HFF-Myc (cell line): ENCODE data around the gene SPTBN2.
A peak's percentile ranks its signal among the peaks of the same experiment; 100 is the strongest.

Experiments used
- DNase-seq: peaks from one replicate; pipeline ENCODE4 v3.0.0-alpha.2; 2011; ENCODE audit warnings: low read depth; ENCODE audit errors: extremely low read depth
- H3K4me3 ChIP-seq: replicated peaks from 2 replicates; pipeline ENCODE4 v1.5.1; 2011; ENCODE audit warnings: low read depth, mild to moderate bottlenecking, control low read depth, low read length
- TF ChIP-seq, protein P1 (sequence below): IDR thresholded peaks from 2 replicates; pipeline ENCODE4 v1.5.1; 2012; ENCODE audit warnings: mild to moderate bottlenecking, low read depth, low read length, control low read depth; ENCODE audit errors: missing control alignments

SPTBN2 gene

DNA sequence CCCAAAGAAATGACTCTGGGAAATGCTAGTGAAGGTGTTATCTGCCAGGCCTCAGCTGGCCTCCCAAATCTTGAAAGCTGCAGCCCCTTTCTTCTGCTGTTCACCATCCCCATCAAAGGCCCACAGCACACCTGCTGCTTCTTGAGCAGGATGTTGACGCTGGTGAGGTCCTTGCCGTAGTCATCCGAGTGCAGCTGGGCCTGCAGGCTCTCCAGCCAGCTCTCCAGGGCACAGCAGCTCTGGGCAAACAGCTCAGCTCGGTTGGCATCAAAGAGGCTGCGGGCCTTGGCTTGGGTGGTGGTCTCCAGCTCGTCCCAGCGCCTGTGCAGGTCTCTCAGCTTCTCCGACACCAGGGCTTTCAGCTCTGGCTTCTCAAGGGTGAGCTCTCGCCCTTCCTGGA lies 32.9 kb downstream of the SPTBN2 start:
- no peak overlapping the region for H3K4me3 ChIP-seq
- DNase-seq: no peak
- TF ChIP-seq, protein P1, sequence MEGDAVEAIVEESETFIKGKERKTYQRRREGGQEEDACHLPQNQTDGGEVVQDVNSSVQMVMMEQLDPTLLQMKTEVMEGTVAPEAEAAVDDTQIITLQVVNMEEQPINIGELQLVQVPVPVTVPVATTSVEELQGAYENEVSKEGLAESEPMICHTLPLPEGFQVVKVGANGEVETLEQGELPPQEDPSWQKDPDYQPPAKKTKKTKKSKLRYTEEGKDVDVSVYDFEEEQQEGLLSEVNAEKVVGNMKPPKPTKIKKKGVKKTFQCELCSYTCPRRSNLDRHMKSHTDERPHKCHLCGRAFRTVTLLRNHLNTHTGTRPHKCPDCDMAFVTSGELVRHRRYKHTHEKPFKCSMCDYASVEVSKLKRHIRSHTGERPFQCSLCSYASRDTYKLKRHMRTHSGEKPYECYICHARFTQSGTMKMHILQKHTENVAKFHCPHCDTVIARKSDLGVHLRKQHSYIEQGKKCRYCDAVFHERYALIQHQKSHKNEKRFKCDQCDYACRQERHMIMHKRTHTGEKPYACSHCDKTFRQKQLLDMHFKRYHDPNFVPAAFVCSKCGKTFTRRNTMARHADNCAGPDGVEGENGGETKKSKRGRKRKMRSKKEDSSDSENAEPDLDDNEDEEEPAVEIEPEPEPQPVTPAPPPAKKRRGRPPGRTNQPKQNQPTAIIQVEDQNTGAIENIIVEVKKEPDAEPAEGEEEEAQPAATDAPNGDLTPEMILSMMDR: no peak

DNA sequence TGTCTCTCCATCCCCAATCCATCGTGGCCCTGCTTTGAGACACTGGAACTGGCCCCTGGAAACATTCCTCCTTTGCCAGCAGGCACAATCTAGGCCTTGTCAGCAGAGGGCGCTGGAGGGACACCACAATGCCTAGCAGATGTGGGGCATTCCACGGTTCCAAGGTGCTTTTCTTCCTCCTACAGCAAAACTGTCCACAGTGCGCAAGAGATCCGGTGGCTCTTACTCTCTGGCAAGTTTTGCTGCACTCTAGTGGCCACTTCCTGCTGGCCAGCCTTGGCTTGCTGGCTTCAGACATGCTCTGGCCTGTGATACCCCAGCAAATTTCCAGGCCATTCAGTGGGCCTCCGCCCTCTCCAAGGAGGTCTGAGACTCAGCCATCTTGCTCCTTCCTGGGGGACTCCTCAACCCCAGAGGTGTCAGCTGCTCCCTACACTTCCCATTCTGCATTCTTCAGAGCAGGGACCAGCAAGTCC lies 34.2 kb downstream of the SPTBN2 start:
- no peak overlapping the region for H3K4me3 ChIP-seq
- TF ChIP-seq, protein P1: peak; percentile 100
- DNase-seq: peak; percentile 96

DNA sequence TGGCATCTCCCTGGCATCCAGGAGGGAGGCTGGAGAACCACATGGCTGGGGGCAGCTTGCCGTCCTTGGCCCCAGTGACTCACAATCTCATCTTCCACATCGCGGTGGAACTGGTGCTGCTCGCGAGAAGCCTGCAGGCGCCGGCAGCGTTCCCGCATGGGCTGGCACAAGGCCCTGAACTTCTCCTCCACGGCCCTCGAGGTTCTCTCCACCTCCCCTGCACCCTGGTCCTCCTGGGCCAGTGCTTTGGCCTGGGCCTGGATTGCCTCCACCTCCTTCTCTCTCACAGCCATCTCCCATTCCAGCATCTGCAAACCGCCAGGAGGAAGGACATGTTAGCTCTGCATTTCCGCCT lies 35.0 kb downstream of the SPTBN2 start:
- no peak for DNase-seq
- no peak overlapping the region for H3K4me3 ChIP-seq
- TF ChIP-seq, protein P1: no peak

DNA sequence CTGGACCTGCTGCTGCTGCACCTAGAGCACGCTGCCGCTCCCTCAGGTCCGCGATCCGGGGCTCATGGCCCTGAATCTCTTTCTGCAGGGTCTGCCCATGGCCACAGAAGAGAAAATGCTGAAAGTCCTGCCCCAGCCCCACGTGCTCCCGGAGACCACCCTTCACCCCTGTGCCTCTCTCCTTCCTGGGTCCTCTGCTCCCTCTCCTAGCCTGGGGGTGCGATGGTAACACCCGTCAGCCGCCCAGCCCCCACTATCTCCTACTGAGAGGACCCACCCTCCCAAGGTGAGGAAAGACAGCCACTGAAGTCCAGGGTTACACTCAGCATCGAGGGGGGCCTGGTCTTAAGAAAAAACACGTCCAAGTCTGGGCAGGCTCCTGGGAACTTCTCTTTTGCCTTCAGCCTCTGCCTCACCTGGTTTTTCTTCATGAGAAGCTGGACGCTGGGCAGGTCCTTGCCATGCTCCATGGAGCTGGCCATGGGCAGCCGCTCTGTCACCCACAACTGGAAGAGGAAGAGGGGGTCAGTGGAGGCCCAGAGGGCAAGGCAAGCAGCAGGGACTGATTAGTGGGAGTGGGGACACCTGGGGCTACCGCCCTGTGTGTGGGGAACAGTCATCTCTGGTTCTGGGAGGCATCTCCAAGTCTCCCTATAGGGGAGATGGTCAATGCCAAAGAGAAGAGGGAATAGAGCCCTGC lies 35.5 kb downstream of the SPTBN2 start:
- H3K4me3 ChIP-seq: no peak overlapping the region
- TF ChIP-seq, protein P1: no peak
- no peak for DNase-seq

DNA sequence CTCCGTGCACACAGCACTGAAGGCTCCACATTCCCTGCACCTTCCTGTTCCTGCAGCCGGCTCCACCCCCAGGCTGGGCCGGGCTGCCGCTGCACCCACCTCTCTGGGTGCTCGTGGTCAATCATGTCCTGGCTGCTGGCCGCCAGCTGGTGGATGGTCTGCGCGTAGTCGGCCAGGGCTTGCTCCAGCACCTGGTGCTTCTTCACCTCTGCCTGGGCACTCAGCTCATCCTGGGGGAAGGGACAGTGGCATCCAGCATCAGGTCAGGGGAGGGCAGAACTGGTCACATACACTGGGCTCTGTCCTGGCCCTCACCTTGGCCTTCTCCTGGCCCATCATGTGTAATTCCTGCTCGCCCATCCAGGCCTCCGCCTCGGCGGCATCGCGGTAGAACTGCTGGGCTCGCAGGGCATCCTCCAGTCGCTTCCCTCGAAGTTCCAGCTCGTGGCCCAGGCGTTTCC lies 36.1 kb downstream of the SPTBN2 start:
- DNase-seq: no peak
- no peak overlapping the region for H3K4me3 ChIP-seq
- TF ChIP-seq, protein P1: no peak

DNA sequence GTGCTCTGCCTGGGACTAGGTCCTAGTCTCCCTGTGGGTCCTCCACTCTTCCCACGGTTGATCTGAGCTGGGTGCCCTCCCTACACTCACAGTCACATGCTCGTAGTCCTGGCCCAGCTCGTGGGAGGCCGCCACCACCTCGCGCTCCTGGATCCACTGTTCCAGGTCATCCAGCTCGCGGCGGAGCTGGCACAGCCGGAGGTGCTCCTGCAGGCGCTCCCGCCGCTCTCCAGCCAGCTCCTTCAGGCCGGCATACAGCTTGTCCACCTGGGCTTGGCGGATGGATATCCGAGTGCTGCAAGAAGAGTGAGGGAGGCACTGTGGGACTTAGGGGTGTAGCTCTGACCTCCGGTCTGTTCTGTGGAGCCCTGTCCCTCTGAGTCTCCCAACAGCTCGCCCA lies 36.6 kb downstream of the SPTBN2 start:
- no peak for DNase-seq
- TF ChIP-seq, protein P1: no peak
- no peak overlapping the region for H3K4me3 ChIP-seq

DNA sequence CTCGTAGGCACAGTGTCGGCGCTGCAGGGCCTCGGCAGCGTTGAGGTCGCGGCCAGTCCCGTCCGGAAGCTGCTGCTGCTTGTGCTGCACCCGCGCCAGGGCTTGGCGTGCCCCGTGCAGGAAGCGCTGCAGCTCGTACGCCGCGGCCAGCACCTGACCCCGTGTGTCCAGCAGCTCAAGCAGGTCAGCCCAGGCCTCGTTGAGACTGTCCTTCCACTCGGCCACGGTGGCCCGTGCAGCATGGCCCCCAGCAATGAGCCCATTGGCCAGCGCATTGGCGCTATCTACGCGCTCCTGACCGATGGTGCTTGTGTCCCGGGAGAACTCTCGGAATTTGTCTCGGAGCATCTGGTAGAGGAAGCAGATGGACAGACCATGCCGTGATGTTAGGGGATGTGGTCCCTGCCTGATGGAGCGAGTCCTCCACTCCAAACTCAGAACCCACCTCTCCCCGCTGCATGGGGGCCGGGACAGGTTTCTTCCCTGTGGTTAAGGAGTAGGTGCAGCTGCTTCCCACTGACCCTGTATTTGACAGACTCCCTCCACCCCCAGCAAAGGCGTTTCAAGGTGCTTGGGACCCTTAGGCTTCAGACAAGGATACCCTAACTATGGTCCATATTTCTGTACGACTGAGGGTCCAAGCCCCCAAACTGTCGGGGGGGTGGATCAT lies 37.6 kb downstream of the SPTBN2 start:
- no peak overlapping the region for H3K4me3 ChIP-seq
- TF ChIP-seq, protein P1: no peak
- DNase-seq: no peak
